GM12878 (cell line): ENCODE measurements around the gene ZG16. TPM values are rescaled to one million over a fixed set of nuclear protein-coding genes. Genes with fewer than 3 reads are reported as not detected.

Experiments used
- CBX5 ChIP-seq: sonication (generic); IDR thresholded peaks from 2 replicates; pipeline ENCODE4 v1.6.1; 2016; ENCODE audit warnings: low read depth, moderate library complexity, mild to moderate bottlenecking, inconsistent platforms
- CEBPB ChIP-seq, 2 experiments: fragments of 150-350 bp in 1 of 2; IDR thresholded peaks; 2 replicates each; pipeline ENCODE4 v1.6.1; 2012 to 2014; ENCODE audit warnings: low read depth in 2 of 2, low read length in 2 of 2, borderline replicate concordance in 1 of 2, inconsistent platforms in 1 of 2
- CHD4 ChIP-seq: fragments of 200-600 bp; sonication (generic); IDR thresholded peaks from 2 replicates; pipeline ENCODE4 v1.6.1; 2016; ENCODE audit warnings: mild to moderate bottlenecking
- CREB1 ChIP-seq: IDR thresholded peaks from 2 replicates; pipeline ENCODE4 v1.6.1; 2012; ENCODE audit warnings: low read depth, mild to moderate bottlenecking, inconsistent platforms
- EGR1 ChIP-seq, 2 experiments: IDR thresholded peaks; 1 replicate in 1 of 2; 2 replicates in 1 of 2; pipeline ENCODE4 v1.6.1; 2011 to 2012; ENCODE audit warnings: low read depth in 2 of 2, low read length in 2 of 2, borderline replicate concordance in 1 of 2, mild to moderate bottlenecking in 1 of 2, moderate library complexity in 1 of 2
- ESRRA ChIP-seq: IDR thresholded peaks from 2 replicates; pipeline ENCODE4 v1.6.1; 2012; ENCODE audit warnings: mild to moderate bottlenecking, low read length, improper control_type of control experiment
- FOXM1 ChIP-seq: IDR thresholded peaks from 2 replicates; pipeline ENCODE4 v1.6.1; 2012; ENCODE audit warnings: low read depth, mild to moderate bottlenecking, inconsistent platforms, low read length, moderate library complexity
- IRF4 ChIP-seq: IDR thresholded peaks from 2 replicates; pipeline ENCODE4 v1.6.1; 2011; ENCODE audit warnings: low read depth, low read length
- NFYA ChIP-seq: IDR thresholded peaks from 2 replicates; pipeline ENCODE4 v1.6.1; 2011; ENCODE audit warnings: low read depth, mild to moderate bottlenecking, low read length, improper control_type of control experiment, borderline replicate concordance
- SIX5 ChIP-seq: IDR thresholded peaks from 2 replicates; pipeline ENCODE4 v1.6.1; 2011; ENCODE audit warnings: mild to moderate bottlenecking, low read depth, low read length, moderate library complexity; ENCODE audit not compliant: severe bottlenecking
- SMAD5 ChIP-seq: IDR thresholded peaks from 2 replicates; pipeline ENCODE4 v1.6.1; 2016; ENCODE audit warnings: antibody characterized with exemption, low read depth
- TAF1 ChIP-seq: IDR thresholded peaks from 2 replicates; pipeline ENCODE4 v1.6.1; 2011; ENCODE audit warnings: mild to moderate bottlenecking, low read depth, low read length, borderline replicate concordance
- ZBED1 ChIP-seq: IDR thresholded peaks from 2 replicates; pipeline ENCODE4 v1.6.1; 2016; ENCODE audit warnings: borderline replicate concordance
- ZSCAN29 ChIP-seq: fragments of 450-650 bp; IDR thresholded peaks from 2 replicates; pipeline ENCODE4 v1.6.1; 2017; ENCODE audit warnings: mild to moderate bottlenecking, moderate library complexity
- polyA plus RNA-seq, 11 experiments: library from polyadenylated mRNA; depleted of rRNA in 4 of 11; unstranded in 6 of 11; stranded (reverse) in 5 of 11; fragments of >200 nt; fragmentation: Nextera tagmentation in 4 of 11; fragmentation: Illumina TruSeq in 1 of 11; extraction: Ambion mirVana in 4 of 11; extraction: Trizol in 1 of 11; gene quantifications; 1 replicate in 1 of 11; 2 replicates in 10 of 11; pipeline versions ENCODE4 v1.2.1 to v1.2.3, GENCODE V29; 2011 to 2016; ENCODE audit warnings: inconsistent platforms in 2 of 11, missing spikeins in 2 of 11, low read depth in 1 of 11
- total RNA-seq, 4 experiments: library from RNA; depleted of rRNA in 3 of 4; stranded (reverse); fragments of >200 nt in 3 of 4; fragmentation: Illumina TruSeq in 1 of 4; extraction: Trizol in 1 of 4; gene quantifications; 2 replicates each; pipeline versions ENCODE4 v1.2.1 to v1.2.3, GENCODE V29; 2013 to 2021
- TF ChIP-seq, protein P1 (sequence below): IDR thresholded peaks from 2 replicates; pipeline ENCODE4 v1.6.1; 2012; ENCODE audit warnings: improper control_type of control experiment, low read depth, low read length; ENCODE audit not compliant: insufficient replicate concordance
- TF ChIP-seq, protein P2 (sequence below): fragments of 450-650 bp; conservative IDR thresholded peaks from 2 replicates; pipeline ENCODE4 v1.6.1; 2017; ENCODE audit warnings: mild to moderate bottlenecking, moderate library complexity
- TF ChIP-seq, protein P3 (sequence below): IDR thresholded peaks from 2 replicates; pipeline ENCODE4 v1.6.1; 2011; ENCODE audit warnings: low read depth, mild to moderate bottlenecking, low read length, moderate library complexity, borderline replicate concordance; ENCODE audit errors: extremely low read depth
- TF ChIP-seq, protein P4 (sequence below): fragments of 450-650 bp; IDR thresholded peaks from 2 replicates; pipeline ENCODE4 v1.6.1; 2017; ENCODE audit warnings: antibody characterized with exemption, mild to moderate bottlenecking, moderate library complexity

Gene ZG16
- total and polyA plus RNA-seq, 10 of the 15 experiments (the other 5 are each of a cell fraction or from before 2014, with no cell fraction given), result not detected

DNA sequence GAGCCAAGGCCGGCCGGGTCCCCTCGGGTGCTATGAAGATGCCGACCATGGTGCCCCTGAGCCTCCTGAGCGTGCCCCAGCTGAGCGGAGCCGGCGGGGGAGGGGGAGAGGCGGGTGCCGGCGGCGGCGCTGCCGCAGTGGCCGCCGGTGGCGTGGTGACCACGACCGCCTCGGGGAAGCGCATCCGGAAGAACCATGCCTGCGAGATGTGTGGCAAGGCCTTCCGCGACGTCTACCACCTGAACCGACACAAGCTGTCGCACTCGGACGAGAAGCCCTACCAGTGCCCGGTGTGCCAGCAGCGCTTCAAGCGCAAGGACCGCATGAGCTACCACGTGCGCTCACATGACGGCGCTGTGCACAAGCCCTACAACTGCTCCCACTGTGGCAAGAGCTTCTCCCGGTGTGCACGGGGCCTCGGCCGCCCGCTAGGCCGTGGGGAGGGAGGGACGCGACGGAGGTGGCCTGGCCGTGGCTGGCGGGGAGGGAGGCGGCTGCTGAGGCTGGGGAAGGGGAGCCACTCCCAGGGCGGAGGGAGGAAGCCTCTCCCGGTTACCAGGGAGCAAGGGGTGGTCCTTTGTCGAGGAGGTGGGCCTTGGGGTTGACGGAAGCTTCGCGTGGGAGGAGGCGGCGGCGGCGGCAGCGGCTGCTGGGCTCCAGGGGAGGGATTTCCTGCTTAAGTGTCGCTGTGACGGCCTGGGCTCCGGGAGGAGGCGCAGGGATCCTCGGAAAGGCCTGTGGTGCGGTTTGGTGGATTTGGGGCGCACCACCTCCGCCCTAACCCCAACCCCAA lies 29.6 kb downstream of the ZG16 start (continued):
- TF ChIP-seq, protein P1, sequence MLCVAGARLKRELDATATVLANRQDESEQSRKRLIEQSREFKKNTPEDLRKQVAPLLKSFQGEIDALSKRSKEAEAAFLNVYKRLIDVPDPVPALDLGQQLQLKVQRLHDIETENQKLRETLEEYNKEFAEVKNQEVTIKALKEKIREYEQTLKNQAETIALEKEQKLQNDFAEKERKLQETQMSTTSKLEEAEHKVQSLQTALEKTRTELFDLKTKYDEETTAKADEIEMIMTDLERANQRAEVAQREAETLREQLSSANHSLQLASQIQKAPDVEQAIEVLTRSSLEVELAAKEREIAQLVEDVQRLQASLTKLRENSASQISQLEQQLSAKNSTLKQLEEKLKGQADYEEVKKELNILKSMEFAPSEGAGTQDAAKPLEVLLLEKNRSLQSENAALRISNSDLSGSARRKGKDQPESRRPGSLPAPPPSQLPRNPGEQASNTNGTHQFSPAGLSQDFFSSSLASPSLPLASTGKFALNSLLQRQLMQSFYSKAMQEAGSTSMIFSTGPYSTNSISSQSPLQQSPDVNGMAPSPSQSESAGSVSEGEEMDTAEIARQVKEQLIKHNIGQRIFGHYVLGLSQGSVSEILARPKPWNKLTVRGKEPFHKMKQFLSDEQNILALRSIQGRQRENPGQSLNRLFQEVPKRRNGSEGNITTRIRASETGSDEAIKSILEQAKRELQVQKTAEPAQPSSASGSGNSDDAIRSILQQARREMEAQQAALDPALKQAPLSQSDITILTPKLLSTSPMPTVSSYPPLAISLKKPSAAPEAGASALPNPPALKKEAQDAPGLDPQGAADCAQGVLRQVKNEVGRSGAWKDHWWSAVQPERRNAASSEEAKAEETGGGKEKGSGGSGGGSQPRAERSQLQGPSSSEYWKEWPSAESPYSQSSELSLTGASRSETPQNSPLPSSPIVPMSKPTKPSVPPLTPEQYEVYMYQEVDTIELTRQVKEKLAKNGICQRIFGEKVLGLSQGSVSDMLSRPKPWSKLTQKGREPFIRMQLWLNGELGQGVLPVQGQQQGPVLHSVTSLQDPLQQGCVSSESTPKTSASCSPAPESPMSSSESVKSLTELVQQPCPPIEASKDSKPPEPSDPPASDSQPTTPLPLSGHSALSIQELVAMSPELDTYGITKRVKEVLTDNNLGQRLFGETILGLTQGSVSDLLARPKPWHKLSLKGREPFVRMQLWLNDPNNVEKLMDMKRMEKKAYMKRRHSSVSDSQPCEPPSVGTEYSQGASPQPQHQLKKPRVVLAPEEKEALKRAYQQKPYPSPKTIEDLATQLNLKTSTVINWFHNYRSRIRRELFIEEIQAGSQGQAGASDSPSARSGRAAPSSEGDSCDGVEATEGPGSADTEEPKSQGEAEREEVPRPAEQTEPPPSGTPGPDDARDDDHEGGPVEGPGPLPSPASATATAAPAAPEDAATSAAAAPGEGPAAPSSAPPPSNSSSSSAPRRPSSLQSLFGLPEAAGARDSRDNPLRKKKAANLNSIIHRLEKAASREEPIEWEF, result no peak
- TF ChIP-seq, protein P2, sequence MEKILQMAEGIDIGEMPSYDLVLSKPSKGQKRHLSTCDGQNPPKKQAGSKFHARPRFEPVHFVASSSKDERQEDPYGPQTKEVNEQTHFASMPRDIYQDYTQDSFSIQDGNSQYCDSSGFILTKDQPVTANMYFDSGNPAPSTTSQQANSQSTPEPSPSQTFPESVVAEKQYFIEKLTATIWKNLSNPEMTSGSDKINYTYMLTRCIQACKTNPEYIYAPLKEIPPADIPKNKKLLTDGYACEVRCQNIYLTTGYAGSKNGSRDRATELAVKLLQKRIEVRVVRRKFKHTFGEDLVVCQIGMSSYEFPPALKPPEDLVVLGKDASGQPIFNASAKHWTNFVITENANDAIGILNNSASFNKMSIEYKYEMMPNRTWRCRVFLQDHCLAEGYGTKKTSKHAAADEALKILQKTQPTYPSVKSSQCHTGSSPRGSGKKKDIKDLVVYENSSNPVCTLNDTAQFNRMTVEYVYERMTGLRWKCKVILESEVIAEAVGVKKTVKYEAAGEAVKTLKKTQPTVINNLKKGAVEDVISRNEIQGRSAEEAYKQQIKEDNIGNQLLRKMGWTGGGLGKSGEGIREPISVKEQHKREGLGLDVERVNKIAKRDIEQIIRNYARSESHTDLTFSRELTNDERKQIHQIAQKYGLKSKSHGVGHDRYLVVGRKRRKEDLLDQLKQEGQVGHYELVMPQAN, result peak; percentile 87
- TF ChIP-seq SIX5 (no peak), SMAD5 (no peak; the same call in 1 of the 2 replicates), ESRRA (no peak), ZBED1 (no peak), CREB1 (no peak), CEBPB (IDR thresholded peaks at IDR 0.05; ENCODE audit: borderline replicate concordance in 1 of 2, low read depth in 2 of 2, low read length in 2 of 2) (no peak), TAF1 (0 out of 2 replicates have a peak, but pooled peaks have one; percentile 15), NFYA (no peak), EGR1 (IDR thresholded peaks at IDR 0.05; ENCODE audit: borderline replicate concordance in 1 of 2, low read depth in 2 of 2, low read length in 2 of 2) (peak in 1 of 2 experiments; percentile 92; a peak in 2 of 3 replicates), FOXM1 (no peak), CBX5 (no peak), ZSCAN29 (no peak), CHD4 (no peak), IRF4 (peak; percentile 32)
- TF ChIP-seq, protein P3, sequence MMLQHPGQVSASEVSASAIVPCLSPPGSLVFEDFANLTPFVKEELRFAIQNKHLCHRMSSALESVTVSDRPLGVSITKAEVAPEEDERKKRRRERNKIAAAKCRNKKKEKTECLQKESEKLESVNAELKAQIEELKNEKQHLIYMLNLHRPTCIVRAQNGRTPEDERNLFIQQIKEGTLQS, result no peak
- TF ChIP-seq, protein P4, sequence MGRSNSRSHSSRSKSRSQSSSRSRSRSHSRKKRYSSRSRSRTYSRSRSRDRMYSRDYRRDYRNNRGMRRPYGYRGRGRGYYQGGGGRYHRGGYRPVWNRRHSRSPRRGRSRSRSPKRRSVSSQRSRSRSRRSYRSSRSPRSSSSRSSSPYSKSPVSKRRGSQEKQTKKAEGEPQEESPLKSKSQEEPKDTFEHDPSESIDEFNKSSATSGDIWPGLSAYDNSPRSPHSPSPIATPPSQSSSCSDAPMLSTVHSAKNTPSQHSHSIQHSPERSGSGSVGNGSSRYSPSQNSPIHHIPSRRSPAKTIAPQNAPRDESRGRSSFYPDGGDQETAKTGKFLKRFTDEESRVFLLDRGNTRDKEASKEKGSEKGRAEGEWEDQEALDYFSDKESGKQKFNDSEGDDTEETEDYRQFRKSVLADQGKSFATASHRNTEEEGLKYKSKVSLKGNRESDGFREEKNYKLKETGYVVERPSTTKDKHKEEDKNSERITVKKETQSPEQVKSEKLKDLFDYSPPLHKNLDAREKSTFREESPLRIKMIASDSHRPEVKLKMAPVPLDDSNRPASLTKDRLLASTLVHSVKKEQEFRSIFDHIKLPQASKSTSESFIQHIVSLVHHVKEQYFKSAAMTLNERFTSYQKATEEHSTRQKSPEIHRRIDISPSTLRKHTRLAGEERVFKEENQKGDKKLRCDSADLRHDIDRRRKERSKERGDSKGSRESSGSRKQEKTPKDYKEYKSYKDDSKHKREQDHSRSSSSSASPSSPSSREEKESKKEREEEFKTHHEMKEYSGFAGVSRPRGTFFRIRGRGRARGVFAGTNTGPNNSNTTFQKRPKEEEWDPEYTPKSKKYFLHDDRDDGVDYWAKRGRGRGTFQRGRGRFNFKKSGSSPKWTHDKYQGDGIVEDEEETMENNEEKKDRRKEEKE, result no peak
